K562 (cell line): Measurements from ENCODE around the gene VPS13D. TPM values are rescaled to one million over a fixed set of nuclear protein-coding genes. Genes with fewer than 3 reads are reported as not detected.

Experiments
- AFF1 ChIP-seq, 2 experiments: fragments of 450-650 bp; IDR thresholded peaks; 2 replicates each; pipeline ENCODE4 v1.6.1; 2018; ENCODE audit warnings: mild to moderate bottlenecking in 2 of 2, low read depth in 1 of 2; ENCODE audit not compliant: partially characterized antibody in 2 of 2
- CBFB ChIP-seq: sonication (generic); formaldehyde crosslinking; IDR thresholded peaks from 2 replicates; pipeline ENCODE4 v1.4.0; 2020; ENCODE audit warnings: mild to moderate bottlenecking, missing genetic modification reagents
- HCFC1 ChIP-seq: IDR thresholded peaks from 2 replicates; pipeline ENCODE4 v1.6.1; 2012; ENCODE audit warnings: low read depth, low read length, improper control_type of control experiment
- HNRNPH1 ChIP-seq: fragments of 200-400 bp; formaldehyde crosslinking; optimal IDR thresholded peaks from 2 replicates; pipeline ENCODE3; 2017; ENCODE audit warnings: low read depth, mild to moderate bottlenecking, low read length, moderate library complexity
- HNRNPLL ChIP-seq: fragments of 200-400 bp; formaldehyde crosslinking; IDR thresholded peaks from 2 replicates; pipeline ENCODE4 v1.6.1; 2017; ENCODE audit warnings: low read length, low read depth, mild to moderate bottlenecking; ENCODE audit not compliant: poor library complexity, severe bottlenecking
- KLF13 ChIP-seq: fragments of 450-650 bp; IDR thresholded peaks from 2 replicates; pipeline ENCODE4 v1.6.1; 2016; ENCODE audit warnings: missing genetic modification characterization, low read depth, mild to moderate bottlenecking, missing compliant biosample characterization, moderate library complexity, borderline replicate concordance
- MNT ChIP-seq, 2 experiments: fragments of 450-650 bp; conservative IDR thresholded peaks; 2 replicates each; pipeline ENCODE4 v1.6.1; 2017; ENCODE audit warnings: mild to moderate bottlenecking in 2 of 2, moderate library complexity in 2 of 2
- NELFE ChIP-seq: IDR thresholded peaks from 2 replicates; pipeline ENCODE4 v1.6.1; 2011; ENCODE audit warnings: mild to moderate bottlenecking; ENCODE audit not compliant: insufficient read depth, insufficient read length
- NFATC3 ChIP-seq: fragments of 450-650 bp; IDR thresholded peaks from 2 replicates; pipeline ENCODE4 v1.6.1; 2017; ENCODE audit warnings: mild to moderate bottlenecking
- NFRKB ChIP-seq: fragments of 450-650 bp; IDR thresholded peaks from 2 replicates; pipeline ENCODE4 v1.6.1; 2016; ENCODE audit warnings: low read depth
- NR2F6 ChIP-seq: fragments of 450-650 bp; formaldehyde crosslinking; IDR thresholded peaks from 2 replicates; pipeline ENCODE4 v1.4.0; 2020; ENCODE audit warnings: mild to moderate bottlenecking
- PHF20 ChIP-seq: fragments of 450-650 bp; IDR thresholded peaks from 2 replicates; pipeline ENCODE4 v1.6.1; 2018; ENCODE audit not compliant: partially characterized antibody
- PHF21A ChIP-seq: fragments of 450-650 bp; IDR thresholded peaks from 2 replicates; pipeline ENCODE4 v1.6.1; 2017; ENCODE audit warnings: low read depth, borderline replicate concordance
- RCOR1 ChIP-seq, 2 experiments: IDR thresholded peaks; 2 replicates each; pipeline ENCODE4 v1.6.1; 2012; ENCODE audit warnings: low read depth in 2 of 2, low read length in 2 of 2, borderline replicate concordance in 1 of 2, improper control_type of control experiment in 1 of 2
- TAF7 ChIP-seq: fragments of 450-650 bp; IDR thresholded peaks from 2 replicates; pipeline ENCODE4 v1.6.1; 2016; ENCODE audit warnings: missing genetic modification characterization, missing compliant biosample characterization
- ZNF444 ChIP-seq: fragments of 250-450 bp; sonication (Bioruptor Pico); IDR thresholded peaks from 2 replicates; pipeline ENCODE4 v1.4.0; 2020; ENCODE audit warnings: mild to moderate bottlenecking, moderate library complexity
- polyA plus RNA-seq, 8 experiments: library from polyadenylated mRNA; depleted of rRNA in 4 of 8; stranded (reverse) in 5 of 8; unstranded in 3 of 8; fragments of >200 nt; fragmentation: Nextera tagmentation in 2 of 8; fragmentation: Illumina TruSeq in 1 of 8; extraction: Ambion mirVana in 2 of 8; extraction: Trizol in 1 of 8; gene quantifications; 2 replicates each; pipeline versions ENCODE4 v1.2.1 to v1.2.3, GENCODE V29; 2011 to 2014; ENCODE audit warnings: inconsistent platforms in 1 of 8, missing spikeins in 1 of 8
- total RNA-seq, 7 experiments: library from RNA; depleted of rRNA in 6 of 7; stranded (reverse); fragments of >200 nt in 6 of 7; fragmentation: Illumina TruSeq in 2 of 7; extraction: Trizol in 2 of 7; gene quantifications; 2 replicates each; pipeline versions ENCODE4 v1.2.1 to v1.2.3, GENCODE V29; 2011 to 2021; ENCODE audit warnings: low replicate concordance in 1 of 7
- TF ChIP-seq, protein P1 (sequence below): sonication (generic); formaldehyde crosslinking; IDR thresholded peaks from 2 replicates; pipeline ENCODE4 v1.8.0; 2022; ENCODE audit warnings: missing genetic modification reagents, mild to moderate bottlenecking, borderline replicate concordance
- TF ChIP-seq, protein P2 (sequence below): IDR thresholded peaks from 2 replicates; pipeline ENCODE4 v1.6.1; 2012; ENCODE audit warnings: low read depth, low read length, improper control_type of control experiment, borderline replicate concordance

The VPS13D gene
- total and polyA plus RNA-seq, 9 of the 15 experiments (the other 6 are each of a cell fraction or from before 2014, with no cell fraction given) = 6.1 to 51.5 (median 38.5) TPM

GRCh38 chr1:12496154-12496961 lies 266.5 kb downstream of the VPS13D start (continued):
- TF ChIP-seq MNT (conservative IDR thresholded peaks at IDR 0.05) (peak in 1 of 2 experiments; percentile 38; a peak in 2 of 4 replicates), NELFE (no peak), ZNF444 (no peak), TAF7 (no peak), CBFB (no peak), PHF21A (no peak), KLF13 (no peak), NR2F6 (CRISPR knock-in tag) (no peak), HCFC1 (no peak), RCOR1 (IDR thresholded peaks at IDR 0.05; ENCODE audit: borderline replicate concordance in 1 of 2, low read depth in 2 of 2, low read length in 2 of 2) (no peak), HNRNPLL (peak; percentile 5), PHF20 (no peak), AFF1 (IDR thresholded peaks at IDR 0.05; ENCODE audit: low read depth in 1 of 2, partially characterized antibody in 2 of 2) (peak; percentile 21 to 66), NFATC3 (no peak), NFRKB (no peak), HNRNPH1 (no peak)
- TF ChIP-seq, protein P1, sequence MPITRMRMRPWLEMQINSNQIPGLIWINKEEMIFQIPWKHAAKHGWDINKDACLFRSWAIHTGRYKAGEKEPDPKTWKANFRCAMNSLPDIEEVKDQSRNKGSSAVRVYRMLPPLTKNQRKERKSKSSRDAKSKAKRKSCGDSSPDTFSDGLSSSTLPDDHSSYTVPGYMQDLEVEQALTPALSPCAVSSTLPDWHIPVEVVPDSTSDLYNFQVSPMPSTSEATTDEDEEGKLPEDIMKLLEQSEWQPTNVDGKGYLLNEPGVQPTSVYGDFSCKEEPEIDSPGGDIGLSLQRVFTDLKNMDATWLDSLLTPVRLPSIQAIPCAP (CRISPR knock-in tag) = no peak
- TF ChIP-seq, protein P2, sequence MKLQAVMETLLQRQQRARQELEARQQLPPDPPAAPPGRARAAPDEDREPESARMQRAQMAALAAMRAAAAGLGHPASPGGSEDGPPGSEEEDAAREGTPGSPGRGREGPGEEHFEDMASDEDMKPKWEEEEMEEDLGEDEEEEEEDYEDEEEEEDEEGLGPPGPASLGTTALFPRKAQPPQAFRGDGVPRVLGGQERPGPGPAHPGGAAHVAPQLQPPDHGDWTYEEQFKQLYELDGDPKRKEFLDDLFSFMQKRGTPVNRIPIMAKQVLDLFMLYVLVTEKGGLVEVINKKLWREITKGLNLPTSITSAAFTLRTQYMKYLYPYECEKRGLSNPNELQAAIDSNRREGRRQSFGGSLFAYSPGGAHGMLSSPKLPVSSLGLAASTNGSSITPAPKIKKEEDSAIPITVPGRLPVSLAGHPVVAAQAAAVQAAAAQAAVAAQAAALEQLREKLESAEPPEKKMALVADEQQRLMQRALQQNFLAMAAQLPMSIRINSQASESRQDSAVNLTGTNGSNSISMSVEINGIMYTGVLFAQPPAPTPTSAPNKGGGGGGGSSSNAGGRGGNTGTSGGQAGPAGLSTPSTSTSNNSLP = no peak
